ENCODE data around the gene TRIM65.

TRIM65 gene

DNA sequence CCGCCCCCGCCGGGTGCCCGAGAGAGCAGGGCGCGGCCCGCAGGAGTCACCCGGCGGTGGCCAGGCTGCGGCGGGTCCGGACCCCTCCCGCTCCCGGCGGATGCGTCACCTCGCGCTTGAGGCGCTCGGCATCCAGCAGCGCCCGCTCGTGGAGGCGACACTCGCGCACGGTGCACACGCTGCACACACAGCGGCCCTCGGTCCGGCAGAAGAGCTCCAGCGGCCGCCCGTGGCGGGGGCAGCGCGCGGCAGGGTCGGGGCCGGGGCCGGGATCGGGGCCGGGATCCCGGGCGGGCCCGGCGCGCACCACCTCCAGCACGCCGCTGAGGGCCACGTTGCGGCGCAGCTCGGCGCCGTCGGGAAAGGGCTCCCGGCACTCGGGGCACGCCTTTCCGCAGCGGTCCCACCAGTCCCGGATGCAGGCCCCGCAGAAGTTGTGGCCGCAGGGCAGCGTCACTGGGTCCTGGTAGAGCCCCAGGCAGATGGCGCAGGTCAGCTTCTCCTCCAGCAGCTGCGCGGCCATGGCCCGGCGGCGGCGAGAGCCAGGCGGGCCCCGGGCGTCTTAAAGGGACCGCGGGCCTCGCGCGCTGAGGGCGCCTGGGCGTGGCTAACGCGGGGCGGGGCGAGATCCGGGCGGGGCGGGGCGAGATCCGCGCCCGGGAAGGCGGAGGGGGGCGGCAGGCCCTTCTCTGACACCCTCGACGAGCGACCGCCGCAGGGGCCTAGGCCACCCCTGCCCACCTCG, at the start of gene TRIM65:
Gene TRIM65 (minus strand): TSS at position 537 of the 745 bp plus-strand sequence. CDS start 14 bp downstream, at position 523.
- DNase-seq, result peak; percentile 63 to 94 (median 86)
- intact Hi-C loops (cut with DNase I), result loop anchor here (5.0 to 10.0 kb wide), 2 partner anchors 39 to 112 kb away; partner anchors contain the start of genes UNK and WBP2

DNA sequence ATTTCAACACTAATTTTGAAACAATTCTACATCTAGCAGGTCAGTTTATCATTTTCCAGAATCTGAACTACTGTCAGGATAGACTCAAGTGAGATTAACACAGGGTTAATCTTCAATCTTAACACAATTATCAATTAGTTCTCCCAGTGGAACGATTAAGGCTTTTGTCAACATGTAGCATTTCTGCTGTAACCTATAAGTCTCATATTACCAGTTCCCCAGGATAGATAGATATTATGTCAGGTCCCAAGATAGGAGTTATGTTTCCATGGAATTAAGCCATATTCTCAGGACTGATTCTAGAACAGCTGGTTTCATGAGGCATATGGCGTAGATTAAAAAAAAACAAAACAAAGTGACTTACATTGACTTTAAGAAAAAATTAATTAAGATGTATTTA, 48.5 kb upstream of the TRIM65 start:
- intact Hi-C loops (cut with DNase I), result no loop called here
- no peak for DNase-seq

DNA sequence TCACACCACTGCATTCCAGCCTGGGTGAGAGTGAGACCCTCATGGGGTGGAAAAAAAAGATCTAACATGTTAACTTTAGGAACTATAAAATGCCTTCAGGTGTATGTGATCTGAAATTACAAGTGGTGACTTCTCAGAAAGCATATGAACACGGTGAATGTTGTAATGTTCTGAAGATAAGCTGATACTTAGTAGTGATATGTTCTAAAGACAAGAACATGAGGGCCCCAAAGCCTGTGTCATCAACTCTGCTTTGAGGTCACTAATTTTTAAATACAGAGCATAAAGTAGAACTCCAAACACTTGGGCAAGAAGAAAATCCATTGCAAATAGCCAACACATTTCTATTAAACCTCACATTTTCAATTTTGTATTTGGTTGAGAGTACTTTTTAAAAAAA, 46.7 kb upstream of the TRIM65 start:
- no peak for DNase-seq
- intact Hi-C loops (cut with DNase I), result loop anchor here (5.0 kb wide), 1 partner anchor 34 kb away; the partner anchor contains the start of genes ACOX1 and TEN1

GRCh38 chr17:75942473-75942872, 45.7 kb upstream of the TRIM65 start:
- no peak for DNase-seq
- intact Hi-C loops (cut with DNase I), result loop anchor here (5.0 kb wide), 1 partner anchor 35 kb away; the partner anchor contains the start of genes ACOX1 and TEN1

DNA sequence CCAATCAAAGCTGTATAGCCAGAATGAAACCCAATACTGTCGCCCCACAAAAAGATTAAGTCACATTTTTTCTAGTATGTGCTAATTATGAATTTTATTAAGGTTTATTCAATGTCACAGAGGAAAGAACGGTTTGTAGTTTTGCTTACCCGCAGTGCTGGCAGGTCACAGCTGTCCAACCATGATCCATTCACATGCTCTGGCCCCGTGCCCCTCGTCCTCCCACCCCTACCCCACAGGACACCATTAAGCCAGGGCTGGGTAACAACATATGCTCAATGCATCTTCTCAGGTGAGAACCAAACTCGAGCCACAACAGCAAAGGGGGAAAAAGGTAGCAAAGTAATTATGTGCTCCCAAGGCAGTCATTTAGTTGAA, 44.7 kb upstream of the TRIM65 start:
- intact Hi-C loops (cut with DNase I), result loop anchor here (5.0 kb wide), 1 partner anchor 36 kb away; the partner anchor contains the start of genes ACOX1 and TEN1
- DNase-seq, result no peak

DNA sequence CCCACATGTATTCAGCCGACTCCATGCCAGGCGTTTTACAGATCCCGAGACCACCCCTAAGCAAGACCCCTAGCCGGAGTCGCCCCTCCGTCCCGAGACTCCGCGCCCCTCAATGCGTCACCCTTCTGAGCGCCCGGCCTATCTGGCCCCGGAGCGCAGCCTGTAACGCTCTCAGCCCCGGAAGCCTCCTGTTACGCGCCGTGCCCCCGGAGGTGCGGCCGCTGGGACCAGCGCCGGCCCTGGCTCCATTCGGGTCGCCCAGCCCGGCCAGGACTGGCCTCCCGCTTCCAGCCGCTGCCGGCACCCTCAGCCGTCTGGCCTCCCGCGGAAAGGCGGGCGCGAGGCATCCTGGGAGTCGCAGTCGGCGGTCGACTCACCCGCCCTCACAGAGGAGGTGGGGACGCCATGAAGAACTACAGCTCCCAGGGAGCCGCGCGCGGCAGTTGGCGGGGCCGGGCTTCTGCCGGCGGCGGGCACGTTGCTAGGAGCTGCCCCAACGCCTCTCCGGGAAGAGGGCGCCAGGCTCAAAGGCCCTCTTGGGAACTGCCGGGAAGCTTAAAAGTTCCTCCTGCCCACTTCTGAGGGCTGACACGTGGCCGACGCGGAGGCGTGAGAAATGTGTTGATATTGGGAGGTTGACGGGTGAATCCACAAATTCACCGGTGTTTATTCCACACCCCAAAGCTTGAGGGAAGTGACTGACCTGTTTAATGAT, 44.1 kb upstream of the TRIM65 start, which contains the start of gene FBF1:
Gene FBF1 (minus strand): TSS at position 316 of the 715 bp plus-strand sequence. CDS start 2,893 bp downstream, outside the sequence.
- peak; percentile 92 to 99 (median 98) for DNase-seq
- intact Hi-C loops (cut with DNase I), result loop anchor here (5.0 kb wide), 1 partner anchor 36 kb away; the partner anchor contains the start of genes ACOX1 and TEN1

GRCh38 chr17:75937652-75938051, 40.9 kb upstream of the TRIM65 start:
- intact Hi-C loops (cut with DNase I), result no loop called here
- DNase-seq, result no peak

- no peak for DNase-seq
- intact Hi-C loops (cut with DNase I), result no loop called here
Measured at GRCh38 chr17:75933808-75934207, 37.1 kb upstream of the TRIM65 start.

GRCh38 chr17:75932852-75933251, 36.1 kb upstream of the TRIM65 start:
- DNase-seq, result no peak
- intact Hi-C loops (cut with DNase I), result no loop called here

DNA sequence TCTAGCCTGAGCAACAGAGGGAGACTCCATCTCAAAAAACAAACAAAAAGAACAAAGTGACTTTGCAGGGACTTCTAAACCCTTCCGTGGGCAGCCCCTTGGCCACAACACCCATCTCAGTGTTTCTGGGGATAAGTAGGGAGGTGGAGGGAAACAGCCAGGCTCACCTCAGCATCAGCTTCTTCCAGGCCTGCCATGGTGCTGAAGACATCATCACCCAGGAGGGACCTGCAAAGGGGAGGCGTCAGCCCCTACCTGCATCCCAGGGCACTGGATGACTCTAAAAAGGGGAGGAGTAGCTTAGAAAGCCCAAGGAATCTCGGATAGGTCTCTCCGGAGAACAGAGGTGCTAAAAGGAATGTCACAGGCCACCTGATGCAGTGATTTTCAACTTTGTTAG, 34.3 kb upstream of the TRIM65 start:
- no peak for DNase-seq

GRCh38 chr17:75927286-75927922, 30.7 kb upstream of the TRIM65 start:
- DNase-seq, result peak in 1 of 42 donors; percentile 38
- intact Hi-C loops (cut with DNase I), result no loop called here

More for the DNA sequence above, 34.3 kb upstream of the TRIM65 start:
- intact Hi-C loops (cut with DNase I), result no loop called here

DNA sequence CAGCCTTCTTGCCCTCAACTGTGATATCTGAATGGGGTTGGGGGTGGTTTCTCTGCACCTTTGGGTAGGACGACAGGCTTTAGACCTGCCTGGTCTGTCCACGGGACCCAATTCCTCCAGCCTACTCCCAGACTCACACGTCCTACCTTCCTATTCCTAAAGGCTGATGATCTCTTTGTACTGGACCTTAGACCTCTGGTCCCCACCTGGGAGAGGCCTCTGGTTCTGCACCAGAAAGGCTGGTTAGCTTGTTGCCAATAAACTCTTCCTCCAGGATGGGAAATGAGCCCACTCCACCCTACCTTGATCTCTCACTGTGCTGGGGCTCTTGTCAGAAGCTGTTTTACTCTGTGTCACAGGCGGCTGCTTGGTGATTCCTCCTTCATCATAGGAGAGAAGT, 29.7 kb upstream of the TRIM65 start:
- intact Hi-C loops (cut with DNase I), result no loop called here
- no peak for DNase-seq

DNA sequence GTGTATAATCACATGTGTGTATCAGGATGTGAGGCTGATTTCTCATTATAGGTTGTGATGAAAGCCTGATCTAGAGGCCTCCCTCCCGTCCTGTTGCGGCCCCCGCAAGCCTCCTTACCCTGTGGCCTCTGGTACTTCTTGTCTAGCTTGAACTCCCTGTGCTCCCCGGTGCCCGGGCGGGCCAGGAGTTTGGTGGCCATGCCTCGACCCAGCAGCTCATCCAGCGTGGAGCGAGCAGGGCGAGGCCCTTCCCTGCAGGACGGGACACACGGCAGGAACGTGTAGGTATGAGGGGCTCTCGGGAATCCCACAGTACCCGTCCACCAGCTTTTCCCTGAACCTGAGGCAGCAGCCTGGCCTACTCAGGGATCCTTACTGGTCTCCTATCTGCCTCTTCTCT, 29.2 kb upstream of the TRIM65 start:
- no peak for DNase-seq
- intact Hi-C loops (cut with DNase I), result no loop called here

GRCh38 chr17:75925103-75925502, 28.4 kb upstream of the TRIM65 start:
- no peak for DNase-seq
- intact Hi-C loops (cut with DNase I), result no loop called here

GRCh38 chr17:75922963-75923874, 26.5 kb upstream of the TRIM65 start:
- DNase-seq, result no peak
- intact Hi-C loops (cut with DNase I), result no loop called here

- DNase-seq, result no peak
- intact Hi-C loops (cut with DNase I), result no loop called here
Measured at GRCh38 chr17:75922173-75922961, 25.6 kb upstream of the TRIM65 start.

DNA sequence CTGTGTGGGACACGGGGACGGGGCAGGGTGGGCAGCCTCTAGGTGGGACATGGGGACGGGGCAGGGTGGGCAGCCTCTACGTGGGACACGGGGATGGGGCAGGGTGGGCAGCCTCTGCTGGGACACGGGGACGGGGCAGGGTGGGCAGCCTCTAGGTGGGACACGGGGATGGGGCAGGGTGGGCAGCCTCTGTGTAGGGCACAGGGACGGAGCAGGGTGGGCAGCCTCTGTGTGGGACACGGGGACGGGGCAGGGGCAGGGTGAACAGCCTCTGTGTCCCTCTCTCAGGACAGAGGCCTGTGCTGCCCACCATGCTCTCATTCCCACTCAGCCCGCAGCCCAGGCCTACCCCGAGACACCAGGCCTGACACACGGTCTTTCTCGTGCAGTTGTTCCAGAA, 24.8 kb upstream of the TRIM65 start:
- DNase-seq, result no peak
- intact Hi-C loops (cut with DNase I), result no loop called here

DNA sequence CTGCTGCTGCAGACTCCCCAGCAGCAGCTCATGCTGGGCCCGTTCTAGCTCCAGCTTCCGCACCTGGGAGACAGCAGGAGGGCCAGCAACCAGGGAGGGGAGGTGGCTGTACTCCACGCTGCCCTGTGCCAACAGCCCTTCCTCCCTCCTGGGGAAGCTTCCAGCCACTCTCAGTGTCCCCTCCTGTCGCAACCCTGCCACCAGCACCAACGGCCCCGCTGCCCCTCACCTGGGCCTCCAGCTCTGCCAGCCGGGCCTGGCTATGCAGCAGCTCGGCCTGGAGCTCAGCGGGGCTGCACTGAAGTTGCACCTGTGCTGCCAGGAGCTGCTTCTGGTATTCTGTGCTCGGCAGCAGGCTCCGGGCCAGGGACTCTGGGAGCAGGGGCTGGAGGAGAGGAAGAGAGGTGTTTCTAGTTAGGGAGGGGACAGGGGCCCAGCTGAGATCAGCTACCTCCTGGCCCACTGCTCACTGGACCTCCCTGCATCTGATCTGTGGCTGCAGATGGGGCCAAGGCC, 23.4 kb upstream of the TRIM65 start:
- DNase-seq, result no peak
- intact Hi-C loops (cut with DNase I), result no loop called here
